Occipital lobe (tissue), 2 donors: ENCODE results near the gene C9orf152. TPM values are rescaled to one million over a fixed set of nuclear protein-coding genes. Genes with fewer than 3 reads are reported as not detected.

Source experiments
- DNase-seq: peaks from one replicate; lab custom pipeline; 2025; lab: John Stamatoyannopoulos, UW
- total RNA-seq: library from RNA; depleted of rRNA; stranded (reverse); fragments of >200 nt; gene quantifications from one replicate; pipeline ENCODE4 v1.2.3, GENCODE V29; 2014

Gene C9orf152
- total RNA-seq, 1 donor from 2014 or later = not detected

DNA sequence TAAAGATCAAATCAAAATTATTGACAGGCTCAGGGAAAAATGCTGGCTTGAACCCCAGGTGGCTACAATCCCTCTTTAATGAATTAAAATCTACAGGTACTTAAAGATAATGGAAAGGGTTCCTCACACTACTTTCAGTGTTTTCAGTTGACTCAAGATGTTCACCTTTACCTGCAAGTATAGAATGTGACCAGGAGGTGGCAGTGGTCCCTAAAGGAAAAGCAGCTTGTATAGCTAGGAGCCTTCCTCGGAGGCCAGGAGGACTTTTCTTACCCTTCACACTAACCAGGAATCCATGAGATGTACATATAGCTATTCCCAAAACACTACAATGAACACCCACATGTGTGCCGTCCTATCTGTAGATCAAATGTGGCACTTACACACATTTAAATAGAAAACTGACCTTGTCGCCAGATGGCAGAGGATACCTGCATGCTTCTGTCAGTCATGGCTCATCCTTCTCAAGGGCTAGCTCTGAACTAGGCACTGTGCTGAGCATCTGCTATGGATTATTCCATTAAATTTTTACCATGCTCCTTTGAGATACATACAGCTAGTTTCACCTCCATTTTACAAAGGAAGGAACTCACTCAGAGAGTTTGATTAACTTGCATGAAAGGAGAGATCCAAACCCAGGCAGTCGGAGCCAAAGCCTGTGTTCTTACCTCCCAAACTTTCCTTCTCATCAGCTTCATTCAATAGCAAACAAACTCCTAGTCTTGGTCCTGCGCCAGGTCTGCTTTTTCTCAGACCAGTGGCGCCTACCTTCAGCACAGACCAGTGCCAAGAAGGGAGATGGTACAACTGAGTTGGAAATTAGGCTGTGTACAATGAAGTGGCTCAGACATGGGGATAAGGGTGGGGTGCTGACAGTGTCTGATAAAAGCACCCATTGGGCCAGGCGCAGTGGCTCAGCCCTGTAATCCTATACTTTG lies 24.5 kb downstream of the C9orf152 start:
- DNase-seq = no peak

DNA sequence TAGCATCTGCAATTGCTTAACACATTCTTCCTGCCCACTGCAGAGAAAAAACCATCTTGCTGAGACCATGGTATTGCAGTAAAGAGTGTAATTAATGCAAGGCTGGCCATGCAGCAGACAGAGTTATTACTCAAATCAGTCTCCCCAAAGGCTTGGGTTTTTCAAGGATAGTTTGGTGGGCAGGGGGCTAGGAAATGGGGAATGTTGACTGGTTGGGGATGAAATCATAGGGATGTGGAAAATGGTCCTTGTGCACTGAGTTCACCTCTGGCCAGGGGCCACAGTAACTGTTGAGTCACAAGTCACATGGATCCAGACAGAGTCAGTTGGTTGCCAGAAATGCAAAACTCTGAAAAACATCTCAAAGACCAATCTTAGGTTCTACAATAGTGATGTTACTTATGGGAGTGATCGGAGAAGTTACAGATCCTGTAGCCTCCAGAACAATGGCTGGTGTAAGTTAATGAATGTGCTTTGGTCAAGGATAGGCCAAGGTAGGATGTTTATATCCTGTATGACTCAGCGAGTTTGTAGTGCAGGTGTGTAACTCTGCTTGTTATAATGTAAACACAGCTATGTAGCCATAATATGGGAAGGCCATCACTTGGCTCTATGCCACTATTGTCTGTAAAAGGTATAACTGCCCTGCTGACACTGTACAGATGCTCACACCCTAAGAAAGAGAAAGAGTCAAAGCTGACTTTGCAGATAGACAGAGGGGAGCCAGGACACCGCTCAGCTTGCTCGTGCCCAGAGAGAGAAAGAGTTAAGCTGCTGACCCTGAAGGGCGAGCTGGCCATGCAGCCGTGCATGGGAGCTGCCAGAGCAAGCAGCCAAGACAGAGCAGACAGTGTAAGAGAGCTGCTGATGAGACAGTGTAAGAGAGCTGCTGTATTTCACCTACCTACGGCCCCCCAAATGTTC lies 27.2 kb downstream of the C9orf152 start:
- no peak for DNase-seq

DNA sequence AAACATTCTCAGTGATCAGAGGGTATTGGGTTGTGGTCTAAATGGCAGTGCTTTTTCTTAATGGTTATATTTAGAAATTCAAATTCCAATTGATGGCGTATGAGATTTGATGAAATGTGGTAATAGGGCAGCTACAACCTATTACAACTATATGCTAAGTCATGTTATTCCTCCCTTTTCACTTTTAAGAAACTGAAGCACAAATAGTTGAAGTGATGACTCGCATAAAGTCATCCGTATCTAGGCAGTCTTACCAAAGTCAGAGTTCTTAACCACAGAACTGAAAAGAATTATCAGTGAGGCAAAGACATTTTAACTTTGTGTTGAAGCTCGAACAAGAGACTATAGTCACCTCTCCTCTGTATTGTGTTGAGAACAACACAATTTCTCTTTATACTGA lies 28.2 kb downstream of the C9orf152 start:
- DNase-seq = no peak

DNA sequence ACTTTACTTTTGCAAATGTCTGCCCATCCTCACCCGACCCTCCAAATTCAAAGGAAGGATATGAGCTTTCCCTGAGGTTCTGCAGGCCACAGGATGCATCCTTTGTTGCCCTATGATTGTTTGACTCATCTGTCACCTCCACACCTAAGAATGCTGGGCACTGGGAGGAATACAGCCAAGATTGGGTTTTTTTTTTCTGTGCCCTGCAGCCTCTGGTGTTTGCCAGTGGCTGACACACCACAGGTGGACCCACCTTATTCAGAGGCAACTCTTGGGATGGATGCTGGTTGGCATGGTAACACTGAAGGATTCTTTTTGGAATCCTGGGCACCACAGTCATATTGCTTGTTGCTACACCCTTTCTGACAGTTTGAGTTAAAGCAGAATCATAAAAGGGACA lies 29.7 kb downstream of the C9orf152 start:
- DNase-seq = no peak

DNA sequence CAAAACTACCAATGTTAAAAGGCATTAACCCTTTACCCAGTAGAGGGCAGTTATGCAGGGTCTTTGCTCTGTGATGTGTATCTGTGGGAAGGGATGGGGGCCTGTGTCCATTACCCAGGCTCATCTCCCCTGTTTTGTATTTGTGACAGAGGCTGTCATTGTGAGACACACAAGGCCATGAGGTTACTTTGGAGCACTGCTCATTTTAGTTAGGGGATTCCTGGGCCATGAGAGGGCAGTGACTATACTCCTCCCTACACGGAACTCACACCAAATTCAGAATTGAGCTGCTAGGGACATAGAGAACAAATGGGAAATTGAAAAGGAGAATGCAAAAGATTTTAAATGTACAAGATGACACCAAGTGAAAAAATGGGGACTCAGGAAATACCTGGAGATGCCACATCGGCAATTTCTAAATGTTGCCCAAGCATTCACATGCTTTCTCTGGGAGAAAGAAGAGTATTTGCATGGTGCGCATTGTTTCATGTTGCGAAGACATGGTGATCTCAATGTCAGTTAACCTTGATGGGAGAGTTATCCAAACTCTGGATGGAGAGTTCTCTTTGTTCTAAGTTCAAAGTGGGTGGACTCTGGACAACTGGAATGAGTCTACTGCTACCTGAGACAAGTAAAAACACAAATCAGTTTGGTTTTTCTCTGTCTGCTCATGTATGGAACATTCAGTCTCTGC lies 32.5 kb downstream of the C9orf152 start:
- DNase-seq = no peak

DNA sequence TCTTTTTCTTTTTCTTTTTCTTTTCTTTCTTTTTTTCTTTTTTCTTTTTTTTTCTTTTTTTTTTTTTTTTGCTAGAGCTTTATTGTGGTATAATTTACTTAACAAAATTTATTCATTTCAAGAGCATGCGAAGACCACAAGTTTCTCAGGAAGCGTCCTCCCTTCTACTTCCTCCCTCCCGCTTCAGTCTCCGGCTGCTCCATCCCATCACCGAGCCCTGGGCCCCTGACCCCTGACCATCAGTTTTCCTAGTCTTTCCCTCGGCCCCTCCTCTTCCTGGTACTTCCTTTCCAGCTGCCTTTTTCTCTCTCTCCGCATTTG lies 34.7 kb downstream of the C9orf152 start:
- no peak for DNase-seq

DNA sequence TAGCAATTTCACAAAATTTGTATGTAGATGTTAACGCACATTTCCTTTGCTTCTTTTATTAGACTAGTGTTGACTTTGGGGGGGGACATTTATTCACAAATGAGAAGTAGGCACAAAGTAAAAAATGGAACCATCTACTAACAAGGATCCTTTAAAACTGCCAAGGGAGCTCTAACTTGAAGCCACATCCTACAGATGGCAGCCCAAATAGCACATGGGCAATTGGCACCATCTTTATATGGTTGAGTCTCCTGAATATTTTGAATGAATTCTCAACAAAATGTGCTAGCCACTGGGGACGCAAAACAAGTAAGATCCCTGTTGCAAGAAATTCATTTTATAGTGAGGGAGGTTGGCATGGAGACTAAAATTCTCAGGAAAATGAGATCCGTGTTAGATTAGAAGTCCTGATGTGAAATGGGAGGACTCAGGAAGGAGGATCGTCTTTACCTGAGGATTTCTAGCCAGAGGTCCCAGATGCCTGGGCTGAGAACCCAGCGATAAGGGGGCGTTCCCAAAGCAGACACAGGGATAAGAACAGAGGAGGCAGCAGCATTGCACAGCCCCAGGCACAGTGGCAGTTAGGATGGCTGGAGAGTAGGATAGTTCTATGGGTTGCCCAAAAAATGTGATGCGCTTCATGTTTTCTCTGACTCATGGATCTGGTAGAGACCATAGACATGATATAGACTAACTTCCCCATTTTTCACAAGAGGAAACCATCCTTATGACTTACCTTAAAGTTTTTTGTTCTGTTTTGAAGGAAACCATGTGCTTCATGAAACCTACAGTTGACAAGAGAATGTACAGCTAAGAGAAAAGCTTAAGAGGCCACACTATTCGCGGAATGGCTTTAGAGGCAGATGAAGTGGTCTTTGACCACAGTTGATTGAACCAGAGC lies 37.4 kb downstream of the C9orf152 start:
- no peak for DNase-seq

DNA sequence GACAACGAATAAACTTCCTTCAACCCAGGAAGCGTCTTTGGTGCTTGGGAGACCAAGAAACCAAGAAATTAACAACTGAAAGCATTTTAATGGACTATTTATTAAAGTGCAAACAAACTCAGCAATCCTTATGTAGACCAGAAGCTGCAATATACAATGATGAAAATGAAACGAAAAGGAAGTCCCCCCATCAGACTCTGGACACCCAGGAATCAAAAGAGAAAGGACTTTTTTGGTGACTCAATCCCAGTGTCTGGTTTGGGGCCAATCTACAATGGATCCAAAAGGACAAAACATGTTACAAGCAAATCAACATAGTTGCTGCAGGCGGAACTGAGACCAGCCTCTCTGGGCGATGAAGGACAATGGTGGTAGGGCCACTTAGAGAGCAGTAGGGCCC lies 39.5 kb downstream of the C9orf152 start:
- no peak for DNase-seq

DNA sequence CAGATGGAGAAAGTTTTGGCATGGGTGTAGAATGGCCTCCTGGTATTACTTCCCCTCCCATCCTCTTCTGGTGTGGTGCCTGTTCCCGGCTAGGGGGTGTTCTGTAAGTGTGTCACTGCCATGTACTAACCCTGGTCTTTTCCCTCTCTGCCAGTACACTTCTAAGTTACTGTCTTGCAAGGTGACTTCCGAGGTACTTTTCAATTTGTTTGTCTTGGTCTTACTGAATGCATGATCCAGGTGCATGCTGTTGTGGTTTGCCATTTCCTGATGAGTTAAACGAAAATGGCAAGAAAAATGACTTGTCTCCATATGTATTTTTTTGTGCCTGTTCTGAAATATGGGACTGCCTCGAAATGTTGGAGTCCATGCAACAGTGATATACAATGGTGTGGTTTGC lies 46.0 kb downstream of the C9orf152 start:
- DNase-seq = no peak

DNA sequence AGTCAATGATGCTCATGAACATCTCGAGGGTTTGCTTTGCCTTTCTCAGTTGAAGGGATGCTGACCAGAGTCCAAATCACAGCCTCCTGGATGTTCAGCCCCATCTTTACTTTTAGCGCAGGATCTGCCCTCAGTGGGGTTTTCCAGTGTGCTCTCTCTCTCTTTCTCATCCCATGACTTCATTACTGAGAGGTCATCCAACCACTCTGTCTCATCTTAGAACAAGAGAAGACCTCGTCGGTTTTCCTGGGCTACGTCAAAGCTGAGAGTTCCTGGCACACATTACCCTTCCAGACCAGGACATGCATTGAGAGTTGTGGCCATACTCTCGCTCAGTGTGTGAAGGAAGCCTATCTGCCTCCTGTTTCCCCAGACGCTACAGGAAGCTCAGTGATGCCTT lies 47.3 kb downstream of the C9orf152 start:
- DNase-seq = no peak

DNA sequence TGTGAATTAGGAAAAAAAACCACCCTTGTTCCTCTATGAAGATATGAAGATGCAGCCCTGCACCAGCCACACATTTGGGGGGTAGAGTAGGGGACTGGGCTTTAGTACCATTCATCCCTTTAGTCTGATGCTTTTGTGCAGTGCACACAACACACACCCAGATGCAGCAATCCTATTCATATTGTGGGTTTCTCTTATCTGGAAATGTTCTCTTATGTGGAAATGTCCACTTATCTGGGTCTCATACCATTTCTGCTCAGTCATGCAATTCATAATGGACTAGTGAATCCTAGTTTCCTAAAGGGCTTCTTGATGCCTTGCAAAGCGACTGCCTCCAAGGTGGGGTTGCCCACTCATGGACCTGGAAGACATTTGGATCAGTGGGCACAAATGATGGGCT lies 47.8 kb downstream of the C9orf152 start:
- DNase-seq = no peak

DNA sequence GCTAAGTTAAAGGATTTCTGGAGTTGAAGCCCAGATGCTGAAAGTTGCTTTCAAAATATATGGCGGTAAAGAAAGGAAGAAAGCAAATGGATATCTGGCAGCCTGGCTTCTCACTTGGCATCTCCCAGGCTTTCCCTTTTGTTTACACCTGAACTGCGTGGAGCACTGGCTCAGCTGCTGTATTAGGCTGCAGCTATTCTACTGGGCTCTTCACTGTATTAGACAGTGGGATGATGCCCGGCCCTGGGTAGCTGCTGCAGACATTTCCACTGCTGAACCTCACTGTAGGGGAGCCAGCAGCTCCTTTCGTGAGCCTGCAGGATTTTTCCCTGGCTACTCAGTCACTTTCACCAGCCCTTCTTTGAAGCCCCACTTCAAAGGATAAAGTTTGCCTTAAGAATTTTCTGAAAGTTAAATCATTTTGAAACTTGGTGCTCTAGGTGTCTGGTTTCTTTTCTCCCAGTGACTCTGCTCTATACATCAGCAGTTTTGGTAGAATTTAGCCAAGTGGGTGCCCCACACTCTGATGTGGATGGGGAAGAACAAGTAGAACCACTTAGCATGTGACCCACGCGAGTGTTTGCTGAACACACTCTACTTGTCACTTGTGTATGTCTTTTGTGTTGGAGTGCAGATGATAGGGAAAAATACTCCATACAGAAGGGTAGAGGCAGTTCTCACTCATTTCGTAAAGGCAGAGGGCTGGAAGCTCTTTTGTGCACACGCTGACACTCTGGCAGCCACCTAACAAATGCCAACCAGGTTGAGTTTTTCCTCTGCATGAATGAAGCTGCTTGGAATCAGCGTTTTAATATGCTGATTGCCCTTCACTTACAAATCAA lies 49.9 kb downstream of the C9orf152 start:
- no peak for DNase-seq

DNA sequence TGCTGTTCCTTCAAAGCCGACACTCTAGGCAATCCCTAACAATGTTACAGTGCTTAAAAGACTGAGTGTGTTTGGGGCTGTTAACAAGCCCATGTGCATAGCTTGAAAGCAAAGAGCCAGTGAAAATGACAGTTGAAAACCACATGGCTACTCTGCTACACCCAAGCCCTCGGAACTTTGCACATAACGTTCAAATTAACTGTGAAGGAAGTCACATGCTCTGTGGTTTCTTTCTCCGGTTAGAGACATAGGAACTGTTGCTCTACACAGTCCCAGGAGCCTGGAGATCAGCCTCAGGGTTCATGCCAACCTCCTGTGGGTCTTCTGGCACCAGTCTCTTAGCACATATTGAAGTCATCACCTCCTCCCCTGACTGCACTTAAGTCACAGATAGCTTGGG lies 51.1 kb downstream of the C9orf152 start:
- no peak for DNase-seq

DNA sequence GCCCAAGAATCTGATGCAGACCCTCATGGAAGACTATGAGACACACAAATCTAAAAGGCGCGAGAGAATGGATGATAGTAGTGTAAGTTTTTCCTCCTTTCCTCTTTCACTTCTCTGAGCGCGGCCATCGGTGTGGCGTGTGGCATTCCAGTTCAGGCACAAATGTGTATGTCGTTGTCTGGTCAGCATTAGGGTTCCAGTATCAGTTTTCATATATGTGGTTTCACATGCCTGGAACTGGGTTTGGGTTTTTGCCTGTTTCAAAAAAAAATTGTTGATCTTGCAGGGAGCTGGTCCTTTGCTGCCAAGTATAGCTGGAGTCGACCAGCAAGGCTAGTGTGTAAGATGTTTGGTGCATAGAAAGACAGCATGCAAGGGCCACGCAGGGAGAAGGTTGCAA lies 51.5 kb downstream of the C9orf152 start:
- DNase-seq = no peak

DNA sequence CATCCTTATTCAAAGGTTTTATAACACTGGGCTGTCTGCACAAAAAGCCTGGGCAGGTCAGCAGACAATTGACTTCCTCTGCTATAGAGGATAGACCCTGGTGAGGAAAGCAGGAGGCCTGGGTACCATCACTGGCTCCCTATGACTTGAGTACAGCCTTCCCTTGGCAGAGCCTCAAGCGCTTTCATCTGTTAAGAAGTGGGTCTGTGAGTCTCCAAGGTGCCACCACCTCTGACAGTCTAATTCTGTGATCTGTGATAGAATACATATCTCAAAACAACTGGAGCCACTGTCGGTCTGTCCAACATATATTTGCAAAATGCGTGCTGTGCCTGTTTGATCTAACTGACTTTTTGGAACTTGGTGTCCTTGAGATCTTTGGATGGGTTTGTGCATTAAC lies 52.2 kb downstream of the C9orf152 start:
- no peak for DNase-seq

DNA sequence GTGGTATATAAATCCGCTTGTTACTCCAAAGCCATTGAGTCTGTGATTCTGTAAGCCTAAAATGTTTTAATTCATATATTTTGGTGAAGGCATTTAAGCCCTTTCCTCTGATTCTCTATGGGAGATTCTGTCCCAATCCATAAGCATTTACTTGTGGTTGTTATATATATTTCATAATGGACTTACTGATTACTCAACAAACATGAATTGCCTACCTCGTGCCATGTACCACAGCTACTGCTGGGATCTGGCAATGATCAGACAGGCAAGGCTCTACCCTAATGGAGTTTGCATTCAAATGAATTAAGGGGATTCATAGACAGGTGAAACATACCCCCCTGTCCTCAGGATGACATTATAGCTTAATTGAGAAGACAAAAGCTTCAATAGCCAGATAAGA lies 54.5 kb downstream of the C9orf152 start:
- DNase-seq = no peak

DNA sequence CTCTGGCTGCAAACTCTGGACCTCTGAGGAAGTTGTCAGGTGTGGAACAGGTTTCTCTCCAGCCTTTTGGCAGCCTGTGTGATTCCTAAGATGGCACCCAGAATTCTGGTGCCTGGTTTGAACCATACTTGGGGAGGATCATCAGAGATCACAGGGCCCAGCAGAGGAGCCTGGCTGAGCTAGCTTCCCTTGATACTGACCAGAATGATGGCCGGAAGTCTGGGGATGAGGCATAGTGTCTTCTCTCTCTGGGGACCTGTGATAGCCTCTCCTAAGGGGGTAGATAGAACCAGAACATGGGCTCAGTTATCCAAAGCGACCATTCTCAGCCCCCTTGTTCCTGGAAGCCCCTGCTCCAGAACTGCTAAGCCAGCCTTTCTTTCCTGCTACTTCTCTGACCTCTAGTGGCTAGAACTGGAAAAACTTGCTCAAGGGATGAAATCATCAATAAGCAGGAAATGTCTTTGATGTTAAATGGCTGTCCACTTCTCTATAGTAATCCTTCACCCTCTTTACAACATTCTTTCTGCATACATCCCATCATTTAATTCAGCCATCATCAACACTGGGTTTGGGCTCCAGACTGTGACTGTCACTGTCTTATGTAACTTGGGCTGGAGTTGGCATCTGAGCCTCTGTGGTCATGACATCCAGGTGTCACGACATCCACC lies 55.1 kb downstream of the C9orf152 start:
- DNase-seq = no peak
